ENCODE data around the gene OSM.

Gene OSM

GRCh38 chr22:30266445-30267381 lies at the start of gene OSM:
TSS of gene OSM (minus strand) at chr22:30266851. CDS start at chr22:30266799, 52 bp downstream.
- DNase-seq = no peak

GRCh38 chr22:30315962-30316576 lies 49.4 kb upstream of the OSM start:
- no peak for DNase-seq

GRCh38 chr22:30314915-30315314 lies 48.3 kb upstream of the OSM start:
- no peak for DNase-seq

- no peak for DNase-seq
These were observed 47.1 kb upstream of the OSM start for GRCh38 chr22:30313527-30314363.

GRCh38 chr22:30312053-30312452 lies 45.4 kb upstream of the OSM start:
- DNase-seq = peak; percentile 75

- DNase-seq = peak; percentile 33
These were observed 44.5 kb upstream of the OSM start for GRCh38 chr22:30310881-30311771.

- peak; percentile 53 for DNase-seq
These were observed 43.5 kb upstream of the OSM start for GRCh38 chr22:30309951-30310741.

- DNase-seq = peak; percentile 63
These were observed 42.0 kb upstream of the OSM start for GRCh38 chr22:30308518-30309230.

GRCh38 chr22:30308093-30308492 lies 41.4 kb upstream of the OSM start:
- no peak for DNase-seq

- DNase-seq = no peak
These were observed 40.5 kb upstream of the OSM start for GRCh38 chr22:30307041-30307574.

GRCh38 chr22:30306627-30307011 lies 40.0 kb upstream of the OSM start:
- no peak for DNase-seq

GRCh38 chr22:30305906-30306626 lies 39.4 kb upstream of the OSM start:
- DNase-seq = no peak

GRCh38 chr22:30305519-30305905 lies 38.9 kb upstream of the OSM start:
- no peak for DNase-seq

GRCh38 chr22:30304495-30305244 lies 38.0 kb upstream of the OSM start:
- no peak for DNase-seq

- DNase-seq = no peak
These were observed 36.1 kb upstream of the OSM start for GRCh38 chr22:30302810-30303138.

- peak; percentile 72 for DNase-seq
These were observed 35.6 kb upstream of the OSM start for GRCh38 chr22:30301995-30302809.

- DNase-seq = no peak
These were observed 32.7 kb upstream of the OSM start for GRCh38 chr22:30299322-30299721.
